NT2/D1 (cell line): ENCODE results near the gene ABTB2.

Experiments
- DNase-seq: peaks from one replicate; pipeline ENCODE4 v3.0.0-alpha.2; 2011; ENCODE audit warnings: low read depth, low spot score
- H3K27me3 ChIP-seq: 2 replicates; pipeline ENCODE4 v1.6.0; 2011; ENCODE audit warnings: mild to moderate bottlenecking; ENCODE audit not compliant: insufficient read length, insufficient read depth
- H3K36me3 ChIP-seq: 2 replicates; pipeline ENCODE4 v1.6.1; 2011; ENCODE audit warnings: mild to moderate bottlenecking, low read length, mixed read lengths; ENCODE audit not compliant: insufficient read depth, insufficient read length
- H3K4me1 ChIP-seq: 2 replicates; pipeline ENCODE4 v1.5.1; 2011; ENCODE audit not compliant: insufficient read depth, insufficient read length
- H3K4me3 ChIP-seq: 2 replicates; pipeline ENCODE4 v1.5.1; 2011; ENCODE audit warnings: low read depth; ENCODE audit not compliant: insufficient read length
- H3K9ac ChIP-seq: 2 replicates; pipeline ENCODE4 v1.6.0; 2011; ENCODE audit warnings: low read depth; ENCODE audit not compliant: insufficient read length
- H3K9me3 ChIP-seq: 2 replicates; pipeline ENCODE4 v1.5.1; 2011; ENCODE audit warnings: mild to moderate bottlenecking, low read length; ENCODE audit not compliant: insufficient read depth
- SUZ12 ChIP-seq: IDR thresholded peaks from 2 replicates; pipeline ENCODE4 v1.6.1; 2011; ENCODE audit not compliant: insufficient read length, insufficient read depth; ENCODE audit errors: extremely low read depth
- YY1 ChIP-seq: IDR thresholded peaks from 2 replicates; pipeline ENCODE4 v1.6.1; 2011; ENCODE audit not compliant: insufficient read length, insufficient read depth
- ZNF274 ChIP-seq: IDR thresholded peaks from 2 replicates; pipeline ENCODE4 v1.6.1; 2011; ENCODE audit warnings: mild to moderate bottlenecking, low read depth, low read length

Gene ABTB2

GRCh38 chr11:34166806-34167740 is 190.7 kb downstream of the ABTB2 start:
- DNase-seq = no peak
- H3K9me3 ChIP-seq = no peaks in the 10 kb centered on the region
- H3K36me3 ChIP-seq = peaks cover 81% of the 10 kb centered on the region
- H3K4me3 ChIP-seq = no peak overlapping the region
- no peak overlapping the region for H3K9ac ChIP-seq
- H3K27me3 ChIP-seq = no peaks in the 10 kb centered on the region
- peaks cover 4% of the 10 kb centered on the region for H3K4me1 ChIP-seq
- TF ChIP-seq YY1 (no peak), ZNF274 (no peak), SUZ12 (no peak)

GRCh38 chr11:34165786-34166555 is 191.8 kb downstream of the ABTB2 start:
- no peak for DNase-seq
- Histone ChIP-seq H3K36me3 (peaks cover 84% of the 10 kb centered on the region), H3K9ac (no peak overlapping the region), H3K9me3 (no peaks in the 10 kb centered on the region), H3K27me3 (no peaks in the 10 kb centered on the region), H3K4me1 (peaks cover 4% of the 10 kb centered on the region), H3K4me3 (no peak overlapping the region)
- no peak for TF ChIP-seq SUZ12
- TF ChIP-seq ZNF274 = no peak
- no peak for TF ChIP-seq YY1

GRCh38 chr11:34165121-34165520 is 192.7 kb downstream of the ABTB2 start:
- Histone ChIP-seq H3K9me3 (no peaks in the 10 kb centered on the region), H3K4me3 (no peak overlapping the region), H3K9ac (no peak overlapping the region), H3K27me3 (no peaks in the 10 kb centered on the region), H3K36me3 (peaks cover 79% of the 10 kb centered on the region), H3K4me1 (peaks cover 4% of the 10 kb centered on the region)
- TF ChIP-seq YY1 (no peak), ZNF274 (no peak), SUZ12 (no peak)
- DNase-seq = no peak

- no peak for DNase-seq
- Histone ChIP-seq H3K4me3 (no peak overlapping the region), H3K9ac (no peak overlapping the region), H3K9me3 (no peaks in the 10 kb centered on the region), H3K36me3 (peaks cover 81% of the 10 kb centered on the region), H3K27me3 (no peaks in the 10 kb centered on the region), H3K4me1 (peaks cover 4% of the 10 kb centered on the region)
- no peak for TF ChIP-seq SUZ12
- no peak for TF ChIP-seq YY1
- TF ChIP-seq ZNF274 = no peak
Observed at GRCh38 chr11:34162856-34163255, 195.0 kb downstream of the ABTB2 start.

- Histone ChIP-seq H3K36me3 (peaks cover 79% of the 10 kb centered on the region), H3K9ac (no peak overlapping the region), H3K4me1 (peaks cover 4% of the 10 kb centered on the region), H3K4me3 (no peak overlapping the region), H3K27me3 (no peaks in the 10 kb centered on the region), H3K9me3 (no peaks in the 10 kb centered on the region)
- TF ChIP-seq ZNF274 (no peak), YY1 (no peak), SUZ12 (no peak)
- no peak for DNase-seq
Observed at GRCh38 chr11:34162493-34162820, 195.4 kb downstream of the ABTB2 start.

- peaks cover 79% of the 10 kb centered on the region for H3K36me3 ChIP-seq
- peaks cover 4% of the 10 kb centered on the region for H3K4me1 ChIP-seq
- no peak for DNase-seq
- no peaks in the 10 kb centered on the region for H3K9me3 ChIP-seq
- no peak overlapping the region for H3K4me3 ChIP-seq
- TF ChIP-seq SUZ12 = no peak
- no peak for TF ChIP-seq YY1
- TF ChIP-seq ZNF274 = no peak
- no peaks in the 10 kb centered on the region for H3K27me3 ChIP-seq
- H3K9ac ChIP-seq = no peak overlapping the region
Observed at GRCh38 chr11:34161812-34162492, 195.9 kb downstream of the ABTB2 start.
